Hippocampal formation (tissue), 2 donors: ENCODE data around the gene OR14K1.
"Not testable (repeated sequence)": the region's sequence is repeated elsewhere in the genome, so short reads cannot be mapped to it uniquely, and the experiment has no call there.

Experiments used
- DNase-seq, 2 donors: peaks; one replicate each; lab custom pipeline; 2025; lab: John Stamatoyannopoulos, UW

Gene OR14K1

GRCh38 chr1:247738315-247738714 is at the start of gene OR14K1:
TSS of gene OR14K1 (plus strand) at chr1:247738615. CDS start at chr1:247738615, 0 bp downstream.
- no peak for DNase-seq

GRCh38 chr1:247701338-247701737 is 37.1 kb upstream of the OR14K1 start:
- no peak for DNase-seq

- not testable (repeated sequence) for DNase-seq
Observed at GRCh38 chr1:247710681-247711080, 27.7 kb upstream of the OR14K1 start.

GRCh38 chr1:247713753-247714152 is 24.7 kb upstream of the OR14K1 start:
- DNase-seq = no peak

- DNase-seq = no peak
Observed at GRCh38 chr1:247716546-247716945, 21.9 kb upstream of the OR14K1 start, which contains the start of gene OR6F1. TSS of gene OR6F1 (minus strand) at chr1:247716646. CDS start at chr1:247712755, 3,891 bp downstream.

- no peak for DNase-seq
Observed at GRCh38 chr1:247721222-247721621, 17.2 kb upstream of the OR14K1 start.

GRCh38 chr1:247740721-247741120 is 2.3 kb downstream of the OR14K1 start:
- DNase-seq = no peak

GRCh38 chr1:247741756-247742155 is 3.3 kb downstream of the OR14K1 start:
- DNase-seq = no peak

- not testable (repeated sequence) for DNase-seq
Observed at GRCh38 chr1:247742215-247742760, 3.9 kb downstream of the OR14K1 start.

GRCh38 chr1:247746391-247746935 is 8.0 kb downstream of the OR14K1 start:
- no peak for DNase-seq

- no peak for DNase-seq
Observed at GRCh38 chr1:247747616-247748015, 9.2 kb downstream of the OR14K1 start.

- no peak for DNase-seq
Observed at GRCh38 chr1:247748041-247748440, 9.6 kb downstream of the OR14K1 start, which contains the start of gene OR14A2. TSS of gene OR14A2 (minus strand) at chr1:247748141.

GRCh38 chr1:247749870-247750269 is 11.5 kb downstream of the OR14K1 start:
- no peak for DNase-seq

GRCh38 chr1:247754311-247754710 is 15.9 kb downstream of the OR14K1 start:
- DNase-seq = not testable (repeated sequence)

- DNase-seq = no peak
Observed at GRCh38 chr1:247760456-247760855, 22.0 kb downstream of the OR14K1 start, which contains the start of gene OR1C1. TSS of gene OR1C1 (minus strand) at chr1:247760556. CDS start at chr1:247758406, 2,150 bp downstream.

- no peak for DNase-seq
Observed at GRCh38 chr1:247769603-247770002, 31.2 kb downstream of the OR14K1 start.
